NCI-H510A treated with DMSO at 0.1 percent for 48 hours (cell line): ENCODE data around the gene MVB12B.

Source experiments
- DNase-seq: peaks from one replicate; lab custom pipeline; 2025; lab: John Stamatoyannopoulos, UW

The MVB12B gene

GRCh38 chr9:126453156-126453963, 126.7 kb downstream of the MVB12B start:
- no peak for DNase-seq

DNA sequence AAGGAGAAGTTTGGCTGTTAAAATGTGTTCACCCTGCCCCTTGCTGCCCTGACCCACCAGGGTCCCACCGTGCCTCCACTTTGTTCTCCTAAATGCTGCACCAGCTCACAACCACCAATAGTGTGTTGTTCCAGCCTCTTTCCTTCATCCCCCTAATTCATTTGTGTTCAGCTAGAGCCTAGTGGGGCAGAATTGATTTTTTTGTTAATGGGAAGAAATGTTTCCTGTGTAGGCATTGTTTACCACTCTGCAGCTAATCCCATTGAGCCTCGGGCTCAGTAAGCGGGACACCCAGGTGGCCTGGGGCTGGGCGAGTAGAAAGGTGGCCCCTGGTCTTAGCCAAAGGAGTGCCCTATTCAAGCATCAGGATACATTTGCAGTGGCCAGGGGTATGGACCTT, 127.6 kb downstream of the MVB12B start:
- no peak for DNase-seq

GRCh38 chr9:126454795-126455194, 128.2 kb downstream of the MVB12B start:
- no peak for DNase-seq

DNA sequence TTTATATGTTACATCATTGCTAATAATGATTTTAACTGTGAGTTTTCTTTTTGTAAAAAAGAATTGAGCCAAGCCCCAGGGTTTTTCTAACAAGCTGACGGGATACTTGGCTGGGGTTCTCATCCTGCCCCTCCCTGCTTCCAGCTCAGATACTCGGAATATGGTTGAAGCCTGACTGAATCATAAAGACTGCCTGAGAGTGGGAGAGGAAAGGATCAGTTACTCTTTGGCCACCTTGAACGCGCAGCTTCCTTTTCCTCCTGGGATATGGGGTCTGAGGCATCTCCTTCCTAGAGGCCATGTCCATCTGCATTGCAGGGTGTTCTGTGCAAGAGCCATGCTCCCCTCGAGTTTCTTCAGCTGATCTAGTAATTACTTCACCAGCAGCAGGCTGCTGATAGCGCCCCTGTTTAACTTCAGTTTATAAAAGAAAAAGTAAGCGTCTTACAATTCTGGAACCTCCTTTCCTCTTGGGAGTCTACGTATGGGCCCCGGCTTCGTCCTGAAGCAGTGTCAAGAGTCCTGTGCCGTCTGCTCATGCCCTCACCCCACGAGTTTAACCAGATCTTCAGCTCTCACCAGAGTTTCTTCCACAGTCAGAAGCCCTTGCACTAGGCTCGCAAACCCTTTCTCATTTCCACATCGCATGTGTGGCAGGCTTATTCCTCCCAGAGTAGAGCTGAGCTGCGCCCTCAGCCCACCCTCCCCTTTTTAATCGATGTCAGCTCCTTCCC, 130.0 kb downstream of the MVB12B start:
- no peak for DNase-seq

DNA sequence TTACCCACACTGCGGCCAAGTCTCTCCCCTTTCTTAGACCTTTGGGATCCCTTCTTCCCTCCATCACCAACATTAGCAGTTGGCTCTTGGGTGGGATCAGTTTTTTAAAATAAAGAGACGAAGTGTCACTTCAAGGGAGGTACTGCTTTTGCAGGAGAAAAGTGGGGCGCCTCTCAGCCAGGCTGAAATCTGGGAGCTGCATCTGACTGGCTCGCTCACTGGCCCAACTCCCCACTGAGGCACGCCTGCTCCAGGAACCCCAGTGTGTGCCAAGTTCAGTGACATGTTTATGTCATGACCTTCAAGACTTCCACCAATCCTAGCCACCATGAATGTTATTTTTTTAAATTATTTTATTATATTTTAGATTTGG, 130.5 kb downstream of the MVB12B start:
- no peak for DNase-seq

- no peak for DNase-seq
Observed at GRCh38 chr9:126457890-126458289, 131.3 kb downstream of the MVB12B start.

GRCh38 chr9:126459126-126459525, 132.5 kb downstream of the MVB12B start:
- no peak for DNase-seq

DNA sequence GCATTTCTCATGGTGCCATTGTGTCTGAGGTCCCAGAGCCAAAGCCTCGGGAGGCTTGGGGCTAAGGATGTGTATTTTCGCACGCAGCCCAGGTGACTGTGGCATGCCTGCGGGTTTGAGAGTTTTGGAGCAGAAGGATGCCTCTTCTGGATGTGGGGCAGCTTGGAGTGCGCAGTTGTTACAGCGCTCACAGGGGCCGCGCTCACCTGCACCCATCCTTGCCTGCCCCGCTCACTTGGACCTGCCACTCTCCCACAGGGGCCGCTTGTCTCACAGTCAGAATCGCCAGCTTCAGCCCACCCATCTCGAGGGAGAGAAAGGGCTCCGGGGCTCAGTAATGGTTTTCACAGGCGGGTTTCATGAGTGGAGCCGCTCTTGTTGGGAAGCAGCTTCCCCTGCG, 132.9 kb downstream of the MVB12B start:
- no peak for DNase-seq

DNA sequence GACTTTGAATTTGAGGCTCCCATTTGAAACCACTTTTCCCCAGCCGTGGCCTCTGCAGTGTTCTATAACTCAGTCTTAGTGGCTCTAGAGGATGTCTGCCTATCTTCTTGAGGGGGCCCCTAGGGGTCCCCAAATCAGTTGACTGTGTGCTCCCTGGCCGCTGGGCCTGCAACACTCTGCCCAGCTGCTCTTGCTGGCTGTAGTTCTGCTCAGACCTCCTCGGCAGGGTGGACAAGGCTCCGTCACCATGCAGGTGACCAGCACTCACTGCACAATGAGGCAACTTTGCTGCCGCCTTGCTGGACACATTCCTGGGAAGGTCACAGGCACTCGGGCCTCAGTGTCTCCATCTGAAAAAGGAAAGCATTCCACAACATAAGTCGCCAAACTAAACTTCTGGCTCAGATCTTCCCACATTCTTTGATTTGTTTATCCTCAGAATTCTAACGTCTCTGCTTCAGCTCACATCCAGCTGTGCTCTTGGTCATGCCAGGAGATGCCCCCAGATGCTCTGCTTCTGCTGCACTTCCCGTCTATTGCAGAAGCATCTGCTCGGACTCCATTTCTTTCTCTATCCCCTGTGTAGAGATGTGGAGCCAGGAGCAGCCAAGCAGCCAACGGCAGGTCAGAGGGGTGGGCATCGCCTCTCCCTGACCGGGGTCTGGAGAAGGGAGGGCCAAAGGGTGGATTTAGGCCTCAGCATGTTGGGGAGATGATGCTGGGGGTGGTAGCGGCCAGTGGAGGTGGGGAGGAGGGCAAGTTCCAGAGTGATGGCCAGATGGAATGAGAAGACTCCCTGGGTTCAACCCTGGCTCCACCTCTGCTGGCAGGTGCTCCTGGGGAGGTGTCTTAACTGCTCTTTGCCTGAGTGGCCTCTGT, 133.6 kb downstream of the MVB12B start:
- DNase-seq = no peak

DNA sequence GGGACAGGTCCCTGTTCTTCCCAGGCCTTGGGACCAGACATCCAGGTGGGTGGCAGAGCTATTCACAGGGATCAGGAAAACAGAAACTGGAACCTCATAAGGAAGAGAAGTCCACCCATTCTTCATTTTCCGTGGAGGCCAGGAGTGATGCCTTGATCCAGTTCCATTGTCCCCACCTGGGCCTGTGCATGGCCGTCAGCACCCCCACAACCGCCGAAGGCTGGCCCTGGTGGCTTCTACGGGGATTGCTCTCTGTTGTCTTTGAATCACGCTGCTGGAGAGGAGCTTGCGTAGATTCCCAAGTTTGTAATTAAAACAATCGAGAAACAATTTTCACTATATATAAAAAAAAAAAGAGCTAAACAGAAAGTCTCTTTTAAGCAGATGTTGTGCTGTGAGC, 134.4 kb downstream of the MVB12B start:
- DNase-seq = no peak

GRCh38 chr9:126461608-126462007, 135.0 kb downstream of the MVB12B start:
- DNase-seq = no peak

- DNase-seq = no peak
Observed at GRCh38 chr9:126462617-126463016, 136.0 kb downstream of the MVB12B start.

GRCh38 chr9:126463426-126463825, 136.8 kb downstream of the MVB12B start:
- no peak for DNase-seq

DNA sequence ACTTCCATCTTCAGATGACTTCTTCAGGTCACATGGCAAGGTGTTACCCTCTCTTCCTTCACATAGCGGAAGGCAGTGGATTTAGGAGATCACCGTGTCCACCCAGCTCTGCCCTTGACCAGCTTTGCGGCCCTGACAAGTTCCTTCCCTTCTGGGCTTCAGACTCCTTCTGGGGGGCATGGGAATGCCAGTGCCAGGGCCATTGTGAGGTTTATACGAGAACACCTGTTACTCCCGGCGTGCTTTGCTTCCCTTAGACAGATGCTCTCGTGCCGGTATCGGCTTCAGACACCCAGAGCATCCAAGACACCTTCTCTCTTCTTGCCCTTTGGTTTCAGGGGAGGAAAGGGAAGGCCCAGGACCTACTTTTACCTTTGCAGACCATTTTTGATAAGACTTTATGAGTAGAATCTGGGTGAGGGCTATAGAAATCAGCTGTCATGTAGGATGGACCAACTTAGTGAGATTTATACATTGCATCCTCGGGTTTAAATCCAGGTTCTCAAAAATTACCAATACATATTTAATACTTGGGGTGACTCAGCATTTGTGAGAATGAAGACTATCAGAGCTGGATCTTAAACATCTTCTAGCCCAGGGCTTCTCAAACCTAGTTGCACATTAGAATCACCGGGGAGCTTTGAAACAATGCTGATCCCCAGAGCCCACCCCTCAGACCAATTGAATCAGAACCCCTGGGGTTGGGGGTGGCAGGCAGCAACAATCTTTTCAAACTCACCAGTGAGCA, 138.2 kb downstream of the MVB12B start:
- DNase-seq = no peak

- DNase-seq = no peak
Observed at GRCh38 chr9:126465977-126466376, 139.3 kb downstream of the MVB12B start.

DNA sequence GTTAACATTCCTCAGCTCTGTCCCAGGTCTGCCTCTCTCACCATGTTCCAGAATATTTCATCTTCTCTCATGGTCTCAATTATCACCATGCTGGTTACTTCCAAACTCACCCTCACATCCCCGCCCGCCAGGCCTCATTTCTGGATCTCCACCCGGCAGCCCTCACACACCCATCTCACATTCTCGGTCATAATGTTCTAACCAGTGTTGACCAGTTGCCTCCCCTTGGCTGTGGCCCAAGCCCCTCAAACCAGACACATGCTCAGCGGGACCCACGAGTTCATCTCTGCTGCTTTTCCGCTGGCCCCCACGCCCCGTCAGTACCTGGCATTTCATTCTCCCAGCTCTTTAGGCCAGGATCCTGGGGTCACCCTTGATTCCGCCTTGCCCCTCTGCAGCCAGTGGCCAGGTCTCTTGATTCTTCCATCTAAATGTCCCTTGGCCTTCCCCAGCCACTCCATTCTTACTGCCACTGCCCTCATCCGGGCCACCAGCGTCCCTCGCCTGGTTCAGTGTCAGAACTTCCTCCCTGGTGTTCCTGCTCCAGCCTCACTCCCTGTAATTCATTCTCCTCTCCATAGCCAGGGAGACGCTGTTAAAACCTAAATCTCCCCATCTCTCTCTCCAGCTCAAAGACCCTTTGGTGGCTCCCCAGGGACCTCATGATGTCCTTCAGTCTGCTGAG, 141.7 kb downstream of the MVB12B start:
- no peak for DNase-seq

DNA sequence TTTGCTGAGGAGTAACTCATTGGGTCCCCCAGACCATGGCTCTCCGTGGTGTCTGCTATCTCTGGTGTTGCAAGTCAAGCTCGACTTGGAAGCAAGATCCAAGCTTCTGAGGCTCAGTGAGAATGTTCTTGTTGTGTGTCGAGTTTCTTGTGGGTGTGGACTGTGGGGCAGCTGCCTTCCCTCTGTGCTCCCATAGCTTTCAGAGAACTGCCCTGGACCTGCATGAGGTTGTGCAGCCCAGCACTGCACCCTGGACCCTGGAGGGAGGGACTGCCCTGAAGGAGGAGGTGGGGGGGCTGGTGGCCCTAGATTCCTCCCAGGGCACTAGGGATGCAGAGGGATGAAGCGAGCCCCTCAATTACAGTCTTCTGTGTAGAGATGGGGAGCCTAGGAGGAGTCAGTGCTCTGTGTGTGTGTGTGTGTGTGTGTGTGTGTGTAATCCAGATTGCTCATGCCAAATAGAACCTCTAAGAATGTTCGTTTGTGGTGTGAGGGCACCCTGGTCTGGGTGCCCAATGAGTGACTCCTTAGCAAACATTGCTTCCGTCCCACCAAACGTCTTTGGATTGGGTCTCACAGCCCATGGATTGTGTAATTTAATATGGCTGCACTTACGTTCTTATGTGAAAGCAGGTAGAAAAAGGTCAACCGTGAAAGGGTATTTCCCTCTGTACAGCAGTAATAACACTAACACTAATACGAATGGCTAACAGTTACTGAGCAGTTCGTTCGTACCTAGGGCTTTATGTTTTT, 143.8 kb downstream of the MVB12B start:
- no peak for DNase-seq

- no peak for DNase-seq
Observed at GRCh38 chr9:126471084-126471624, 144.5 kb downstream of the MVB12B start.

GRCh38 chr9:126472198-126472947, 145.7 kb downstream of the MVB12B start:
- DNase-seq = no peak

DNA sequence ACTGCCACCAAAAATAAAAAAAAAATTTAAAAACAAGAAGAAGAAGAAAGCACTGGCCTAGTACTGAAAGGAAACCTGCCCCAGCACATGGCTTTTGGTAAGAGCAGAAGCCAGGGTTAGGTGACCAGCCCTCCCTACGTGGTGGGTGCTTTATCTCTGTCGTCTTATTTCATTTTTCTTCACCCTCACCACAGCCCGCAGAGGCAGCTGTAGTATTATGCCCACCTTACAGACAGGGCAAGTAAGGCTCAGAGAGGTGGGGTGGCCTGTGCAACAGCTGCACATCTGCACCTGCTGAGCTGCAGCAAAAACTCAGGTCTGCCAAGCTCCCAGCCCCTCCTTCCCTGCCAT, 146.3 kb downstream of the MVB12B start:
- no peak for DNase-seq
